ENCODE results near the gene LGR6. TPM values are rescaled to one million over a fixed set of nuclear protein-coding genes. Genes with fewer than 3 reads are reported as not detected.

LGR6 gene
- total RNA-seq, 4 donors from 2014 or later: 0.15 TPM; not detected in 3

DNA sequence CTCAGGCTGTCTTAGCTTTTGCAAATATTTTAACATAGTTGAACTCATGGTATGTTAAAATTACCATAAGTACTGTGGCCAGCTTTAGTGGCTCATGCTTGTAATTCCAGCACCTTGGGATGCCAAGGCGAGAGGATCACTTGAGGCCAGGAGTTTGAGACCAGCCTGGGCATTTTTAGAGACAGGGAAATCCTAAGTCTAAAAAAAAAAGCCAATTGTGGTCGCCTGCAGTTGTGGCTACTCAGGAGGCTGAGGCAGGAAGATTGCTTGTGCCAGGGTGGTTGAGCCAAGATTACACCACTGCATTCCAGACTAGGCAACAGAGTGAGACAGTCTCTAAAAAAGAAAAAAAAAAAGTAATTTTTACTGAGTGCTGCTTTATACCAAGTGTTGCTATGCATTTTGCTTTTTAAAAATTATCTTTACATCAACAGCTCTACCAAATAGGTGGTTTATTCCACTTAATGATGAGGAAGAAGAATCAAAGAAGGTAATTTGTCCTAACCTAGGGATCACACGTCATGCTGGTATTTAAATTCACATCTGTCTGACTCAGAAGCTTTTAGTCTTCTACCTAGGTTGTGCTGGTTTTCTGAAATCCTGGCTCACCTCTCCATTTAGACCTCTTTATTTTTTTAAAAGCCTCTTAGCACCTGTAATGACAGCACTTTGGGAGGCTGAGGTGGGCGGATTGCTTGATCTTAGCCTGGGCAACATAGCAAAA, 171.7 kb downstream of the LGR6 start:
- in situ Hi-C loops (cut with MboI; ENCODE audit: low sequenced_read_pairs in 4 of 4) (no loop called here), intact Hi-C loops (cut with DNase I; ENCODE audit: low total_unique reads) (no loop called here)
- Histone ChIP-seq H3K27me3 (no peaks in the 10 kb centered on the region), H3K36me3 (no peaks in the 10 kb centered on the region), H3K4me1 (peaks cover 23 to 35% of the 10 kb centered on the region in 2 donors), H3K4me3 (no peak overlapping the region), H3K27ac (peak overlapping the region; percentile 3 to 49 (median 32)), H3K9me3 (no peaks in the 10 kb centered on the region)
- TF ChIP-seq POLR2A (IDR thresholded peaks at IDR 0.05): no peak
- TF ChIP-seq, protein P1, sequence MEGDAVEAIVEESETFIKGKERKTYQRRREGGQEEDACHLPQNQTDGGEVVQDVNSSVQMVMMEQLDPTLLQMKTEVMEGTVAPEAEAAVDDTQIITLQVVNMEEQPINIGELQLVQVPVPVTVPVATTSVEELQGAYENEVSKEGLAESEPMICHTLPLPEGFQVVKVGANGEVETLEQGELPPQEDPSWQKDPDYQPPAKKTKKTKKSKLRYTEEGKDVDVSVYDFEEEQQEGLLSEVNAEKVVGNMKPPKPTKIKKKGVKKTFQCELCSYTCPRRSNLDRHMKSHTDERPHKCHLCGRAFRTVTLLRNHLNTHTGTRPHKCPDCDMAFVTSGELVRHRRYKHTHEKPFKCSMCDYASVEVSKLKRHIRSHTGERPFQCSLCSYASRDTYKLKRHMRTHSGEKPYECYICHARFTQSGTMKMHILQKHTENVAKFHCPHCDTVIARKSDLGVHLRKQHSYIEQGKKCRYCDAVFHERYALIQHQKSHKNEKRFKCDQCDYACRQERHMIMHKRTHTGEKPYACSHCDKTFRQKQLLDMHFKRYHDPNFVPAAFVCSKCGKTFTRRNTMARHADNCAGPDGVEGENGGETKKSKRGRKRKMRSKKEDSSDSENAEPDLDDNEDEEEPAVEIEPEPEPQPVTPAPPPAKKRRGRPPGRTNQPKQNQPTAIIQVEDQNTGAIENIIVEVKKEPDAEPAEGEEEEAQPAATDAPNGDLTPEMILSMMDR (IDR thresholded peaks at IDR 0.05 in 4 of 5, conservative IDR thresholded peaks at IDR 0.05 in 1 of 5): no peak
- ATAC-seq: peak; percentile 38 to 70
- DNase-seq: no peak

DNA sequence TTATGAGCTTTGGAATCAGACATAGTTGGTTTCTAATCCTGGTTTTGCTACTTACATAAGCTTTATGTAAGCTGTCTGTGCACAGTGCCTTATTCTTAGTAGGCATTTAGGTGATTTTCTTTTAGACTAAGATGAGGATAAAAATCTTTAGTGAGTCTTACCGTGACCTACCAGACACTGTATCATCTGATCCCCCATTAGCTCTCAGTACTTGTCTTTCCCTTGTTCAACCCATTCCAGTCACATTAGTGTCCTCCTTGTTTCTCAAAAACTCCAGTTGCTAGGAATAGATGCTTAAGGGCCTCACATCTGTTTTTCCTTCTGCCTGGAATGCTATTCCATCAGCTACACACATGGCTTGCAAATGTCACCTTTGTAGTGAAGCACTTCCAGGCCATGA, 173.7 kb downstream of the LGR6 start:
- no peak for ATAC-seq
- Histone ChIP-seq H3K9me3 (no peaks in the 10 kb centered on the region), H3K27ac (peak overlapping the region in 2 of 4 donors; percentile 3 to 43), H3K4me1 (peaks cover 16 to 29% of the 10 kb centered on the region in 2 donors), H3K4me3 (no peak overlapping the region), H3K36me3 (no peaks in the 10 kb centered on the region), H3K27me3 (no peaks in the 10 kb centered on the region)
- TF ChIP-seq, protein P1 (IDR thresholded peaks at IDR 0.05 in 4 of 5, conservative IDR thresholded peaks at IDR 0.05 in 1 of 5): no peak
- no peak for TF ChIP-seq POLR2A (IDR thresholded peaks at IDR 0.05)
- intact Hi-C loops (cut with DNase I; ENCODE audit: low total_unique reads): no loop called here
- in situ Hi-C loops (cut with MboI; ENCODE audit: low sequenced_read_pairs in 4 of 4): no loop called here
- no peak for DNase-seq

Other genes starting within 250 kb of the LGR6 start
- gene LMOD1, start 247.3 kb upstream of the LGR6 start, total RNA-seq: 10 to 100 TPM; 12.8 to 39.5 (median 22.6) TPM
- 10 to 100 TPM; 33.6 to 67.6 (median 43.3) TPM for gene TIMM17A, start 238.3 kb upstream of the LGR6 start, total RNA-seq
- gene RNPEP, start 211.2 kb upstream of the LGR6 start, total RNA-seq: 10 to 100 TPM; 11.1 to 24.9 (median 21.2) TPM
- 1 to 10 TPM in 1 of 4 donors, under 1 TPM in 2, not detected in 1; 0.10 to 3.8 (median 0.73) TPM for gene ELF3, start 183.2 kb upstream of the LGR6 start, total RNA-seq
- under 1 TPM in 2 of 4 donors, not detected in 2; 0.04 to 0.10 TPM for gene GPR37L1, start 70.9 kb upstream of the LGR6 start, total RNA-seq
- gene ARL8A, start 49.1 kb upstream of the LGR6 start, total RNA-seq: 10 to 100 TPM; 28.2 to 53.5 (median 49.8) TPM
- gene PTPN7, start 33.2 kb upstream of the LGR6 start, total RNA-seq: under 1 TPM; 0.19 to 0.76 (median 0.49) TPM
- 10 to 100 TPM in 2 of 4 donors, 1 to 10 TPM in 2; 6.7 to 15.0 (median 10.1) TPM for gene UBE2T, start 148.1 kb downstream of the LGR6 start, total RNA-seq
- gene PPP1R12B, start 154.9 kb downstream of the LGR6 start, total RNA-seq: 100 to 1,000 TPM; 127 to 207 (median 139) TPM